ENCODE data around the gene MTF1.

- no peak for TF ChIP-seq CTCF (conservative IDR thresholded peaks at IDR 0.05 in 1 of 2, IDR thresholded peaks at IDR 0.05 in 1 of 2; ENCODE audit: extremely low read depth in 1 of 2, insufficient read depth in 1 of 2, low read depth in 1 of 2, low read length in 2 of 2)
- no peak for TF ChIP-seq EZH2 (IDR thresholded peaks at IDR 0.05; ENCODE audit: borderline replicate concordance, low read length)
Measured at GRCh38 chr1:37868466-37868865, 9.1 kb upstream of the MTF1 start.

All from mammary epithelial cell (primary cell).